HG03103 (cell line): ENCODE data around the gene TRIM42.
A peak's percentile ranks its signal among the peaks of the same experiment; 100 is the strongest.

Experiments
- ATAC-seq: cut with Tn5 transposase; IDR thresholded peaks from one replicate; pipeline ENCODE4 v1.9.1; 2021; ENCODE audit warnings: low read depth; ENCODE audit not compliant: unreplicated experiment

The TRIM42 gene

DNA sequence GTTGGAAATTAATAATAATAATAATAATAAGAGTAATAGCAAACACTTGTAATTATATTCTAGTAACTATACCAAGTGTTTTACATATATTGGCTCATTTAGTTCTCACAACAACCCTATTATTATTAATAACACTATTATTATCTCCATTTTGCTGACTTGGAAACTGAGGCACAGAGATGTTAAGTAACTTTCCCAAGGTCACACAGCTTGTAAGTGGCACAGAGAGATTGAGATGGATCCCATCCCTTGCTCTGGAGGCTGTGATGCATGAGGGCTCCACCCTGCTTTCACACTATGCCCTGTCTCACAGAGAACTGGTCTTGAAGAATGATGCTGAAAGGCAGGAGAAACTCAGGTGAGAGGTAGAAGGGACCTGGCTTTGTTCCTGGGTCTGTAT is 31.9 kb downstream of the TRIM42 start:
- ATAC-seq = no peak

- ATAC-seq = no peak
These were observed 33.0 kb downstream of the TRIM42 start for GRCh38 chr3:140710711-140711389.

GRCh38 chr3:140711390-140712035 is 33.6 kb downstream of the TRIM42 start:
- no peak for ATAC-seq

DNA sequence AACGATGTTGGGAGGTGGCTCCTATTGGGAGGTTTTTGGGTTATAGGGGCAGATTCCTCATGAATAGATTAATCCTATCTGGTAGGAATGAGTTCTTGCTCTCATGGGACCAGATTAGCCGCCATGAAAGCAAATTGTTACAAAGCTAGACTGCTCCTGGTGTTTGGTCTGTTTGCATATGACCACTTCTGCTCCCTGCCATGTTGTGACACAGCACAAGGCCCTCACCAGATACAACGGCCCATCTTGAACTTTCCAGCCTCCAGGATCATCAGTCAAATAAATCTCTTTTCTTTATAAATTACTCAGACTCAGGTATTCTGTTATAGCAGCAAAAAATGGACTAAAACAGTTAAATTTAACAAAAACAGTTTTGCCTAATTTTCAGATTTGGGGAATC is 34.4 kb downstream of the TRIM42 start:
- no peak for ATAC-seq

- ATAC-seq = no peak
These were observed 37.2 kb downstream of the TRIM42 start for GRCh38 chr3:140715035-140715434.

DNA sequence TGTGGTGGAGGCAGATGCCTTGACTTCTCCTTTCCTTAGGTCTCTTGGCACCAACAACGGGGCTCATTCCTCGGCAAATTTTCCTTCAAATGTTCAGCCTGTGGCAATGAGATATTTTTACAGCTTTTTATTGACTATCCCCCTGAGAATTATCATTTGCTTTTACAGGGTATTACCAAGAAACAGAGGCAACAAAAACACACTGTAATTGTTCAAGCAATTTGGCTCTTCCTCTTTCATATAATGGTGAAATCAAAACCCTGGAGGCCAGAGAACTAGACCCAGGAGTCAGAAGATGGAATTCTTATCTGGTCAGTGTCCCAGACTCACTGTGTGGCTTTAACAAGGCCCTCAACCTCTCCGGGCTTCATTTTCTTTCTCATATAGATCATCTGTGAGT is 40.1 kb downstream of the TRIM42 start:
- no peak for ATAC-seq

GRCh38 chr3:140719841-140720614 is 42.2 kb downstream of the TRIM42 start:
- no peak for ATAC-seq

DNA sequence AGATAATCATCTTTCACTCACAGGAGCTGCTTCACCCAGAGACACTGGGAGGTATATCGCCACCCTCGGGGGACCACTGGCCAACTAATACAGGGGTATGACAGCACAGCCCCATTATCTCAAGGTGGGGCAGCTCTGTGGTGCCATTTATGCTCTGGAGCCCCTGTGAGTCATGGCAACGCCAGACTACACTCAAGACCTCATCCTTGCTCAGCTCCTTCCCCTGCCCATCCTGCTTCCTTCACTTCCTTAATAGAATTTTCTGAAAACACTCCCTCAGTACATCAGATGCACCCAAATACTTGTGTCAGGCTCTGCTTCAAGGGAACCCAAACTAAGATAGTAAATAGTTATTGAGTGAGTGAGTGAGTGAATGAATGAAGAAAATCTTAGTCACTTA is 45.7 kb downstream of the TRIM42 start:
- ATAC-seq = no peak

DNA sequence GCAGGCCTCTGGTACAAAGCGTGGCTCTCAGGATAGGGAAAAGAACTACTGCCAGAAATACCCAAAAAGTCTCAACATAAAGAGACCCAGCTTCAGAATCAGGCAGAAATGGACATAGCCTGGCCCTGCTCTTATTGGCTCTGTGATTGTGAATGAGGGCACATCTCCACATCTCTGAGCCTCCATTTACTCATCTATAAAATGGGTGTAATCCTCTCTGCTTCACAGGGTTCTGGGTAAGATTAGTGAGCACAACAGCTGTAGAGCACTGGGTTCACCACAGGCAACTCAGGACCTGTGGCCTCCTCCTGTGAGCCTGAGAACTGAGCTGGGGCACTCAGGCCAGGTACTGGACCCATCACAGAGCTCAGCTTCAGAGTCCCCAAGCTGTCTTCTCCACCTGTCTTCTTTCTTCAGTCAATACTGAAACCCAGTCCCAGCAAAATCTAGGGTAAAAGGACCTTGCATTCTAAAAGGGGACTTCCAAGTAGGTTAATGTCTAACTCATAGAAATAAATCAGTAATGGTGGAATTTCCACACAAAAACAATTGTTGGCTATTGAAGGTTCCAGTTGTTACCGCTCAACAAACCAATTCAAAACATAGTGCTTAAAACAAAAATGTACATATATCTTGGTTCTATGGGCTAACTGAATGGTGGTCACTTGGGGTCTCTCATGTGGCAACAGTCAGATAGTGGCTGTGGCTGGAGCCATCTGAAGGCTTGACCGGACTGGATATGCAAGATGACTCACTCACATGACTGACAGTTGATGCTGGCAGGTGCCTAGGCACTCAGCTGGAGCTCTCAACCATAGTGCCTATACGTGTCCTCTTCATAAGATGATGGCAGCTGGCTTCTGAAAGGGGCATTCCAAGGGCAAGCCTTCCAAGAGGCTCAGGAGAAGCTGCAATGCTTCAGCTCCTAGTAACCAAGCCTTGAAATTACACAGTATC is 47.3 kb downstream of the TRIM42 start:
- ATAC-seq = peak; percentile 59

DNA sequence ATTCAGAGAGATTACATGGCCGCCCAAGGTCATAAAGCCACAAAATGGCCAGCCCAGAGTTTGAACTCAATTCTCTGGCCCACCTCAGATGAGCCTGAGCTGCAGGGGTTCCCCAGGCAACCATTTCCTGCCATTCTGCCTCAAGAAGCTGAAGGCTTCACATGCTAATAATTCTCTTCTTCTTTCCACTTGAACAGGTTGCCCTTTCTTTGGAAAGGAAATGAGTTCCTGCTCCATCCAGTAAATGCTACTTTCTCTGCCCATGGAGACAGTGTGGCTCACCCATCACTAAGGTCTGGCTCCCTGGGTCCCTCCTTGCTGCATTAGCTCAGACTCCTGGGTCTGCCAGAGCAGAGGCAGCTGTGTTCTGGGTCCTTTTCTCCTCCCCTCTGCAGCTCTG is 48.2 kb downstream of the TRIM42 start:
- ATAC-seq = no peak

DNA sequence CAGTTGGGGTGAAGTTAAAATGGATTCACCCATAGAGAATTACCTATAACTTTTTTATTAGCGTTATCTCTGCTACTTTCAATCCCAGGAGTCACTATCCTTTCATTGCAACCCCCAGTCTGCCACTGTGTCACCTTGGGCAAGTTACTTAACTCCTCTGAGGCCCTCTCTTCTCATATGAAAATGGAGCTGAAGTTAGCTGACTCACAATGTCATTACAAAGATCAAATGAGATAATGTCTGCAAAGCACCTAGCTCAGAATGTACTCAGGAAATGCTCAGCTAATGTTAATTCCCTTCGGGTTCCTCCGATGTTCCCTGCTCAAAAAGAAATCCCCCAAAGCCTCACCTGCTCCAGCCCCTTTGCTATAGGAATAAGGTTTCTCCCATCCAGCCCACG is 50.0 kb downstream of the TRIM42 start:
- no peak for ATAC-seq

GRCh38 chr3:140731440-140732119 is 53.7 kb downstream of the TRIM42 start:
- peak; percentile 78 for ATAC-seq

- ATAC-seq = no peak
These were observed 55.8 kb downstream of the TRIM42 start for GRCh38 chr3:140733623-140734022.

GRCh38 chr3:140736863-140737460 is 59.1 kb downstream of the TRIM42 start:
- no peak for ATAC-seq

DNA sequence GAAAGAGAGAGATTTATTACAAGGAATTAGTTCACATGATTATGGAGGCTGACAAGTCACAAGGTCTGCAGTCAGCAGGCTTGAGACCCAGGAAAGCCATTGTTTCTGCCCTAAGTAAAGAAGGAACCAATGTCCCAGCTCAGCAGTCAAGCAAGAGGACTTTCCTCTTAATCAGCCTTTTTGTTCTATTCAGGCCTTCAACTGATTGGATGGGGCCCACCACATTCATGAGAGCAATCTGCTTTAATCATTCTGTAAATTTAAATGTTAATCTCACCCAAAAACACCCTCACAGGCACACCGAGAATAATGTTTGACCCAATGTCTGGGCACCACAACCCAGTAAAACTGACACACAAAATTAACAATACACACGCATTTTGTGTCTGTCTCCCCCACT is 64.3 kb downstream of the TRIM42 start:
- ATAC-seq = no peak

GRCh38 chr3:140748171-140748570 is 70.3 kb downstream of the TRIM42 start:
- no peak for ATAC-seq

DNA sequence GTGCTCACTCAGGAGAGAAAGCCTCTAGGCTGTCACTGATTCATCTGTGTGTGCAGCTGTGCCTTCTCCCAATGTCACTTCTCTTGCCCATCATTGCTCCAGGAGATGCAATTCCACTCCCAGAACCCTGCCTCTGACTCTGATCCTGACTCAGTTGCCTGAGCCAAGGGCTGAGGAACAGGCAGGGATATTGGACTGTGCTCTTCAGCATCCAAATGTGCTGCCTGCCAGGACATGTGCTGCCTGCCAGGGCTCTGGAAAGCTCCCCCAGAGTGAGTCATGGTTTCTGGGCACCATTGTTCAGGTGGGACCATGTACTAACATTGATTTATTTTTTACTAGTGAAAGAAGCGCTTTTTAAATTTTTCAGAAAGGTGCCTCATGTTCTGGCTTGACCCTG is 71.0 kb downstream of the TRIM42 start:
- ATAC-seq = no peak
